ENCODE results near the gene C1orf21. TPM values are rescaled to one million over a fixed set of nuclear protein-coding genes. Genes with fewer than 3 reads are reported as not detected.

Gene C1orf21
- total and polyA plus RNA-seq, 2 donors (not counting 3 experiments of a cell fraction or from before 2014, with no cell fraction given): 0.79 to 8.5 TPM

- no peaks in the 10 kb centered on the region for H3K9me1 ChIP-seq (replicated peaks; ENCODE audit: control insufficient read depth, extremely low read depth, insufficient read depth, low read length)
- ChIA-PET POLR2A (no interaction called here), CTCF (no interaction called here)
- H3K4me3 ChIP-seq (replicated peaks in 1 of 3; ENCODE audit: insufficient read depth in 1 of 3, low read depth in 1 of 3, low read length in 3 of 3): no peak overlapping the region
- intact Hi-C loops (cut with micrococcal nuclease): no loop called here
- no peaks in the 10 kb centered on the region for H3K9me3 ChIP-seq (replicated peaks; ENCODE audit: control insufficient read depth, insufficient read depth, low read length)
- FAIRE-seq (no peak), DNase-seq (ENCODE audit: low read depth, low spot score) (no peak)
- no peak overlapping the region for H3K27ac ChIP-seq (ENCODE audit: insufficient read depth, low read depth, low read length)
- no peak overlapping the region for H2AFZ ChIP-seq (ENCODE audit: low read depth, low read length)
- no peaks in the 10 kb centered on the region for H4K20me1 ChIP-seq (replicated peaks; ENCODE audit: control insufficient read depth, extremely low read depth, insufficient read depth, low read length)
- no peaks in the 10 kb centered on the region for H3K4me1 ChIP-seq (ENCODE audit: control insufficient read depth, extremely low read depth, insufficient read depth, low read length)
- H3K36me3 ChIP-seq (ENCODE audit: control insufficient read depth in 2 of 2, extremely low read depth in 1 of 2, insufficient read depth in 2 of 2, low read length in 2 of 2): no peaks in the 10 kb centered on the region
- no TSS peak for BruUV-seq (replicated peaks)
- no peak overlapping the region for H3K9ac ChIP-seq (replicated peaks; ENCODE audit: extremely low read depth, insufficient read depth, low read length)
- H3K4me2 ChIP-seq (ENCODE audit: insufficient read depth, low read length): no peak overlapping the region
- dilution Hi-C loops (cut with MboI; ENCODE audit: extremely low pct_ligation_motif_present, low sequenced_read_pairs): no loop called here
- H3K79me2 ChIP-seq (ENCODE audit: control insufficient read depth, insufficient read depth, low read length): no peaks in the 10 kb centered on the region
- H3K27me3 ChIP-seq (ENCODE audit: control insufficient read depth in 2 of 2, insufficient read depth in 2 of 2, low read length in 2 of 2): peaks cover 0 to 2% of the 10 kb centered on the region in 2 experiments
- no peak for TF ChIP-seq MAX (IDR thresholded peaks at IDR 0.05; ENCODE audit: insufficient read depth, insufficient read length)
These were observed 260.0 kb downstream of the C1orf21 start for GRCh38 chr1:184646824-184647223.

DNA sequence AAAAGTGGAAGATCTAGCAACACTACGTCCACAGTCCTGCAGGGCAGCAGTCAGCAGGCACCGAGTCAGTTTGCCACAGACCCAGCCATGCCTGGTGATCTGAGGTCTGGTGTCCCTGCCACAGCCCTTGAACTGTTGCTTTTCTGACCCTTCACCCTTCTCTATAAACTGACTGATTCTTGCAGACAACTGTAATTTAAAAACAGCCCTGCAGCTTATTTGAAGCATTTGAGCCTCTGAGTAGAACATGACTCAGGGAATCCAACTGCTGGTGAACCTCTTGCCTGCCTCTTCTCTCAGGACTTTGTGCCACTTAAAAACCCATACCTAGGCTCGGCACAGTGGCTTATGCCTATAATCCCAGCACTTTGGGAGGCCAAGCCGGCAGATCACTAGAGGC lies 260.6 kb downstream of the C1orf21 start:
- no peak for FAIRE-seq
- Histone ChIP-seq H3K4me3 (replicated peaks in 1 of 3; ENCODE audit: insufficient read depth in 1 of 3, low read depth in 1 of 3, low read length in 3 of 3) (no peak overlapping the region), H3K79me2 (ENCODE audit: control insufficient read depth, insufficient read depth, low read length) (no peaks in the 10 kb centered on the region), H4K20me1 (replicated peaks; ENCODE audit: control insufficient read depth, extremely low read depth, insufficient read depth, low read length) (no peaks in the 10 kb centered on the region), H3K4me2 (ENCODE audit: insufficient read depth, low read length) (no peak overlapping the region), H3K27ac (ENCODE audit: insufficient read depth, low read depth, low read length) (no peak overlapping the region), H3K36me3 (ENCODE audit: control insufficient read depth in 2 of 2, extremely low read depth in 1 of 2, insufficient read depth in 2 of 2, low read length in 2 of 2) (no peaks in the 10 kb centered on the region), H3K4me1 (ENCODE audit: control insufficient read depth, extremely low read depth, insufficient read depth, low read length) (no peaks in the 10 kb centered on the region), H2AFZ (ENCODE audit: low read depth, low read length) (no peak overlapping the region), H3K27me3 (ENCODE audit: control insufficient read depth in 2 of 2, insufficient read depth in 2 of 2, low read length in 2 of 2) (peaks cover 0 to 2% of the 10 kb centered on the region in 2 experiments), H3K9me3 (replicated peaks; ENCODE audit: control insufficient read depth, insufficient read depth, low read length) (no peaks in the 10 kb centered on the region), H3K9me1 (replicated peaks; ENCODE audit: control insufficient read depth, extremely low read depth, insufficient read depth, low read length) (no peaks in the 10 kb centered on the region), H3K9ac (replicated peaks; ENCODE audit: extremely low read depth, insufficient read depth, low read length) (no peak overlapping the region)
- TF ChIP-seq FOS (IDR thresholded peaks at IDR 0.05; ENCODE audit: borderline replicate concordance, insufficient read depth, low read length) (no peak), POLR2A (IDR thresholded peaks at IDR 0.05; ENCODE audit: low read depth, low read length) (no peak), GATA2 (IDR thresholded peaks at IDR 0.05; ENCODE audit: insufficient read depth, insufficient read length, low read depth, low read length) (no peak)
- TF ChIP-seq, protein P1, sequence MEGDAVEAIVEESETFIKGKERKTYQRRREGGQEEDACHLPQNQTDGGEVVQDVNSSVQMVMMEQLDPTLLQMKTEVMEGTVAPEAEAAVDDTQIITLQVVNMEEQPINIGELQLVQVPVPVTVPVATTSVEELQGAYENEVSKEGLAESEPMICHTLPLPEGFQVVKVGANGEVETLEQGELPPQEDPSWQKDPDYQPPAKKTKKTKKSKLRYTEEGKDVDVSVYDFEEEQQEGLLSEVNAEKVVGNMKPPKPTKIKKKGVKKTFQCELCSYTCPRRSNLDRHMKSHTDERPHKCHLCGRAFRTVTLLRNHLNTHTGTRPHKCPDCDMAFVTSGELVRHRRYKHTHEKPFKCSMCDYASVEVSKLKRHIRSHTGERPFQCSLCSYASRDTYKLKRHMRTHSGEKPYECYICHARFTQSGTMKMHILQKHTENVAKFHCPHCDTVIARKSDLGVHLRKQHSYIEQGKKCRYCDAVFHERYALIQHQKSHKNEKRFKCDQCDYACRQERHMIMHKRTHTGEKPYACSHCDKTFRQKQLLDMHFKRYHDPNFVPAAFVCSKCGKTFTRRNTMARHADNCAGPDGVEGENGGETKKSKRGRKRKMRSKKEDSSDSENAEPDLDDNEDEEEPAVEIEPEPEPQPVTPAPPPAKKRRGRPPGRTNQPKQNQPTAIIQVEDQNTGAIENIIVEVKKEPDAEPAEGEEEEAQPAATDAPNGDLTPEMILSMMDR (IDR thresholded peaks at IDR 0.05; ENCODE audit: extremely low read depth in 1 of 2, insufficient read depth in 1 of 2, low read depth in 1 of 2, low read length in 2 of 2): no peak
- intact Hi-C loops (cut with micrococcal nuclease) (no loop called here), dilution Hi-C loops (cut with MboI; ENCODE audit: extremely low pct_ligation_motif_present, low sequenced_read_pairs) (no loop called here)
- ChIA-PET CTCF (interaction anchor here (1.1 kb wide), 1 partner anchor 16 kb away, joined by 3 read pairs; no protein-coding TSS in a partner anchor), POLR2A (no interaction called here)
- no peak for DNase-seq (ENCODE audit: low read depth, low spot score)
- BruUV-seq (replicated peaks): no TSS peak
